Measurements from ENCODE around the gene MOCOS.

DNA sequence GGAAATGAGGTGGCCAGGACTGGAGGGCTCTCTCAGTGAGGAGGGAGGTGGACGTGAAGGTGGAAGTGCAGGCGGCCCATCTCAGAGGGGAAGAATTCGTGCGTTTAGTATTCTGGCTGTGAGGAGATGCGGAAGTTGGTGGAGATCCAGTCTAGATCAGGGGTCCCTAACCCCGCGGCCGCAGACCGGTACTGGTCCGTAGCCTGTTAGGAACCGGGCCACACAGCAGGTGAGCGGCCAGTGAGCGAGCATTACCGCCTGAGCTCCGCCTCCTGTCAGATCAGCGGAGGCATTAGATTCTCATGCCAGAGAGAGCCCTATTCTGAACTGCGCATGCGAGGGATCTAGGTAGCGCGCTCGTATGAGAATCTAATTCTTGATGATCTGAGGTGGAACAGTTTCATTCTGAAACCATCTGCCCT is 108.6 kb downstream of the MOCOS start:
- TF ChIP-seq, protein P1, sequence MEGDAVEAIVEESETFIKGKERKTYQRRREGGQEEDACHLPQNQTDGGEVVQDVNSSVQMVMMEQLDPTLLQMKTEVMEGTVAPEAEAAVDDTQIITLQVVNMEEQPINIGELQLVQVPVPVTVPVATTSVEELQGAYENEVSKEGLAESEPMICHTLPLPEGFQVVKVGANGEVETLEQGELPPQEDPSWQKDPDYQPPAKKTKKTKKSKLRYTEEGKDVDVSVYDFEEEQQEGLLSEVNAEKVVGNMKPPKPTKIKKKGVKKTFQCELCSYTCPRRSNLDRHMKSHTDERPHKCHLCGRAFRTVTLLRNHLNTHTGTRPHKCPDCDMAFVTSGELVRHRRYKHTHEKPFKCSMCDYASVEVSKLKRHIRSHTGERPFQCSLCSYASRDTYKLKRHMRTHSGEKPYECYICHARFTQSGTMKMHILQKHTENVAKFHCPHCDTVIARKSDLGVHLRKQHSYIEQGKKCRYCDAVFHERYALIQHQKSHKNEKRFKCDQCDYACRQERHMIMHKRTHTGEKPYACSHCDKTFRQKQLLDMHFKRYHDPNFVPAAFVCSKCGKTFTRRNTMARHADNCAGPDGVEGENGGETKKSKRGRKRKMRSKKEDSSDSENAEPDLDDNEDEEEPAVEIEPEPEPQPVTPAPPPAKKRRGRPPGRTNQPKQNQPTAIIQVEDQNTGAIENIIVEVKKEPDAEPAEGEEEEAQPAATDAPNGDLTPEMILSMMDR (optimal IDR thresholded peaks at IDR 0.05 in 1 of 3, IDR thresholded peaks at IDR 0.05 in 1 of 3, conservative IDR thresholded peaks at IDR 0.05 in 1 of 3; ENCODE audit: extremely low read depth in 1 of 3, insufficient read depth in 2 of 3, low read length in 3 of 3): no peak
- no peak for TF ChIP-seq EZH2 (IDR thresholded peaks at IDR 0.05; ENCODE audit: low read length)

All from keratinocyte (primary cell).